Keratinocyte (primary cell): ENCODE measurements around the gene GPR22.

ENCODE experiments used
- EZH2 ChIP-seq: IDR thresholded peaks from one replicate; pipeline ENCODE4 v1.6.1; 2012; ENCODE audit warnings: inconsistent platforms, mild to moderate bottlenecking, low read length, moderate library complexity
- TF ChIP-seq, protein P1 (sequence below), 3 experiments: IDR thresholded peaks in 1 of 3; conservative IDR thresholded peaks in 1 of 3; optimal IDR thresholded peaks in 1 of 3; 2 replicates in 2 of 3; 3 replicates in 1 of 3; pipeline versions ENCODE3 to v1.5.1; 2011; ENCODE audit warnings: low read length in 3 of 3, mild to moderate bottlenecking in 3 of 3, moderate library complexity in 2 of 3, control low read depth in 1 of 3, inconsistent platforms in 1 of 3; ENCODE audit not compliant: insufficient read depth in 2 of 3; ENCODE audit errors: extremely low read depth in 1 of 3

DNA sequence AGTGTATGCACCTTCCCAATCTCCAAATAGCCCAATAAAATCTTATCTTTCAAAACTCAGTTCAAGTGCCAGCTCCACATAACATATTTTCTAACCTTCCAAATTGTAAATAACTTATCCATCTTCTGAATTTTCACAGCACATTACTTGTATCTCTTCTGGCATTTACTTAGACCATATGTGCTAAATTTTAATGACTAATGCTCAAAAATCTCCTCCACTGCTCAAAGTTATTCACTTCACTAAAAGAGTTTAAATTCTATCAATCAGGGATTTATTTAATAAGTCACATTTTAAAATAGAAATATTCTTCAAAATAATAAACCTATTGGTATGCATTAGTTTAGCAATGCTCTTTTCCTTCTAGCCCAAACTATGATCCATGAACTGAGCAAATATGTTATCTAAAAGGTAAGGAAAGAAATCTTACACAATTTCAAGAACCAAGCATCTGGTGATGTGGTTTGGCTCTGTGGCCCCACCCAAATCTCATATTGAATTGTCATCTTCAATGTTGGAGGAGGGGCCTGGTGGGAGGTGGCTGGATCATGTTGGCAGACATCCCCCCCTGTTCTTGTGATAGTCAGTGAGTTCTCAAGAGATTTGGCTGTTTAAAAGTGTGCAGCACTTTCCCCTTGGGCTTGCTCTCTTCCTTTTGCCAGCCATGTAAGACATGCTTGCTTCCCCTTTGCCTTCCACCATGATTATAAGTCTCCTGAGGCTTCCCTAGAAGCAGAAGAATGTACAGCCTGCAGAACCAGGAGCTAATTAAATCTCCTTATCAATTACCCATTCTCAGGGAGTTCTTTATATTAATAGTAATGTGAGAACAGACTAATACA, 28.1 kb upstream of the GPR22 start:
- TF ChIP-seq, protein P1, sequence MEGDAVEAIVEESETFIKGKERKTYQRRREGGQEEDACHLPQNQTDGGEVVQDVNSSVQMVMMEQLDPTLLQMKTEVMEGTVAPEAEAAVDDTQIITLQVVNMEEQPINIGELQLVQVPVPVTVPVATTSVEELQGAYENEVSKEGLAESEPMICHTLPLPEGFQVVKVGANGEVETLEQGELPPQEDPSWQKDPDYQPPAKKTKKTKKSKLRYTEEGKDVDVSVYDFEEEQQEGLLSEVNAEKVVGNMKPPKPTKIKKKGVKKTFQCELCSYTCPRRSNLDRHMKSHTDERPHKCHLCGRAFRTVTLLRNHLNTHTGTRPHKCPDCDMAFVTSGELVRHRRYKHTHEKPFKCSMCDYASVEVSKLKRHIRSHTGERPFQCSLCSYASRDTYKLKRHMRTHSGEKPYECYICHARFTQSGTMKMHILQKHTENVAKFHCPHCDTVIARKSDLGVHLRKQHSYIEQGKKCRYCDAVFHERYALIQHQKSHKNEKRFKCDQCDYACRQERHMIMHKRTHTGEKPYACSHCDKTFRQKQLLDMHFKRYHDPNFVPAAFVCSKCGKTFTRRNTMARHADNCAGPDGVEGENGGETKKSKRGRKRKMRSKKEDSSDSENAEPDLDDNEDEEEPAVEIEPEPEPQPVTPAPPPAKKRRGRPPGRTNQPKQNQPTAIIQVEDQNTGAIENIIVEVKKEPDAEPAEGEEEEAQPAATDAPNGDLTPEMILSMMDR (optimal IDR thresholded peaks at IDR 0.05 in 1 of 3, IDR thresholded peaks at IDR 0.05 in 1 of 3, conservative IDR thresholded peaks at IDR 0.05 in 1 of 3; ENCODE audit: extremely low read depth in 1 of 3, insufficient read depth in 2 of 3, low read length in 3 of 3) = no peak
- no peak for TF ChIP-seq EZH2
